HCT116 (cell line): Measurements from ENCODE around the gene COL5A2. TPM values are rescaled to one million over a fixed set of nuclear protein-coding genes. Genes with fewer than 3 reads are reported as not detected.

Source experiments
- ATAC-seq: fragments of 200-7000 bp; cut with Tn5 transposase; 2 replicates; pipeline ENCODE4 v1.9.1; 2020; ENCODE audit warnings: mild to moderate bottlenecking, moderate library complexity
- BruUV-seq: library from RNA; stranded (reverse); fragments of 400-500 nt; replicated peaks from 2 replicates; lab custom pipeline; 2021; lab: Mats Ljungman, UMichigan
- CTCF ChIA-PET: fragments of 300-600 bp; sonication (Branson Sonifier 250); formaldehyde crosslinking; loops from one replicate; lab custom pipeline; 2021; ENCODE audit warnings: antibody characterized with exemption; lab: Charles Lee
- POLR2A ChIA-PET: fragments of 300-600, 350-600 bp; sonication (Branson Sonifier 250); formaldehyde crosslinking; loops from one replicate; lab custom pipeline; 2021; ENCODE audit warnings: antibody characterized with exemption; lab: Charles Lee
- RAD21 ChIA-PET, 2 experiments: fragments of 300-600 bp; sonication (Branson Sonifier 250); formaldehyde crosslinking; loops; one replicate each; lab custom pipeline; 2023; ENCODE audit warnings: low total read pairs in 2 of 2; ENCODE audit not compliant: uncharacterized antibody in 2 of 2, unreplicated experiment in 2 of 2, low non-redundant PET in 1 of 2; lab: Charles Lee
- DNase-seq: peaks from one replicate; pipeline ENCODE4 v3.0.0-alpha.2; 2010; ENCODE audit warnings: low read depth, low spot score
- H2AFZ ChIP-seq: fragments of 200-600 bp; shearing (Covaris generic), sonication (generic); 2 replicates; pipeline ENCODE4 v1.6.1; 2017; ENCODE audit warnings: low read depth, mixed run types, mixed read lengths, antibody characterized with exemption, low read length; ENCODE audit not compliant: poor library complexity, severe bottlenecking
- H3K27ac ChIP-seq: 2 replicates; pipeline ENCODE4 v1.5.1; 2012; ENCODE audit warnings: low read depth, low read length
- H3K27me3 ChIP-seq: fragments of 200-600 bp; sonication (generic); 2 replicates; pipeline ENCODE4 v1.6.1; 2016; ENCODE audit warnings: mixed run types, low read length, mixed read lengths; ENCODE audit not compliant: insufficient read depth
- H3K36me3 ChIP-seq, 2 experiments: fragments of 200-500 bp in 1 of 2; fragments of 200-600 bp in 1 of 2; sonication (Bioruptor generic) in 1 of 2; sonication (generic) in 1 of 2; 2 replicates each; pipeline versions ENCODE4 v1.5.1 to v1.6.1; 2014 to 2016; ENCODE audit warnings: low read length in 2 of 2, inconsistent platforms in 1 of 2, mixed read lengths in 1 of 2, mixed run types in 1 of 2; ENCODE audit not compliant: insufficient read depth in 2 of 2, control insufficient read depth in 1 of 2
- H3K4me1 ChIP-seq, 2 experiments: fragments of 200-600 bp in 1 of 2; sonication (generic) in 1 of 2; 2 replicates each; pipeline versions ENCODE4 v1.5.1 to v1.6.1; 2012 to 2017; ENCODE audit warnings: low read length in 2 of 2, inconsistent platforms in 1 of 2, mild to moderate bottlenecking in 1 of 2, mixed read lengths in 1 of 2, mixed run types in 1 of 2, moderate library complexity in 1 of 2; ENCODE audit not compliant: insufficient read depth in 2 of 2, control insufficient read depth in 1 of 2
- H3K4me2 ChIP-seq: fragments of 200-600 bp; sonication (generic); 2 replicates; pipeline ENCODE4 v1.6.1; 2017; ENCODE audit warnings: mixed run types, low read length, mixed read lengths
- H3K4me3 ChIP-seq, 2 experiments: fragments of 200-600 bp in 1 of 2; sonication (generic) in 1 of 2; replicated peaks in 1 of 2; 2 replicates each; pipeline ENCODE4 v1.5.1; 2011 to 2016; ENCODE audit warnings: low read length in 2 of 2, control low read depth in 1 of 2, low read depth in 1 of 2, mild to moderate bottlenecking in 1 of 2, mixed read lengths in 1 of 2, mixed run types in 1 of 2
- H3K79me2 ChIP-seq: fragments of 200-600 bp; sonication (generic); 2 replicates; pipeline ENCODE4 v1.6.1; 2017; ENCODE audit warnings: mild to moderate bottlenecking, mixed run types, low read length, moderate library complexity, mixed read lengths; ENCODE audit not compliant: insufficient read depth
- H3K9ac ChIP-seq: fragments of 200-600 bp; sonication (generic); 2 replicates; pipeline ENCODE4 v1.6.1; 2016; ENCODE audit warnings: low read length, mixed read lengths
- H3K9me2 ChIP-seq: fragments of 200-600 bp; sonication (generic), shearing (Covaris generic); 2 replicates; pipeline ENCODE4 v1.6.1; 2017; ENCODE audit warnings: mixed run types, mild to moderate bottlenecking, moderate library complexity; ENCODE audit not compliant: insufficient read depth
- H3K9me3 ChIP-seq, 2 experiments: fragments of 200-500 bp in 1 of 2; fragments of 200-600 bp in 1 of 2; sonication (Bioruptor generic) in 1 of 2; sonication (generic) in 1 of 2; 2 replicates each; pipeline ENCODE4 v1.6.1; 2014 to 2017; ENCODE audit warnings: low read length in 2 of 2, mixed read lengths in 2 of 2, inconsistent platforms in 1 of 2, low read depth in 1 of 2, mild to moderate bottlenecking in 1 of 2, mixed run types in 1 of 2, moderate library complexity in 1 of 2; ENCODE audit not compliant: control insufficient read depth in 1 of 2, insufficient read depth in 1 of 2
- H4K20me1 ChIP-seq: fragments of 200-600 bp; sonication (generic), shearing (Covaris generic); 2 replicates; pipeline ENCODE4 v1.6.1; 2017; ENCODE audit warnings: mixed run types, mild to moderate bottlenecking, moderate library complexity; ENCODE audit not compliant: insufficient read depth
- CEBPB ChIP-seq: IDR thresholded peaks from 2 replicates; pipeline ENCODE4 v1.6.1; 2012; ENCODE audit warnings: low read depth
- EGR1 ChIP-seq: IDR thresholded peaks from 2 replicates; pipeline ENCODE4 v1.6.1; 2012; ENCODE audit warnings: low read depth
- ELF1 ChIP-seq: IDR thresholded peaks from 2 replicates; pipeline ENCODE4 v1.6.1; 2012; ENCODE audit warnings: low read depth, borderline replicate concordance
- EZH2 ChIP-seq: fragments of 200-600 bp; sonication (generic); IDR thresholded peaks from 2 replicates; pipeline ENCODE4 v1.6.1; 2017; ENCODE audit warnings: antibody characterized with exemption, mixed run types
- FOSL1 ChIP-seq: IDR thresholded peaks from 2 replicates; pipeline ENCODE4 v1.6.1; 2012; ENCODE audit warnings: low read depth
- JUND ChIP-seq: IDR thresholded peaks from 2 replicates; pipeline ENCODE4 v1.6.1; 2012
- POLR2A ChIP-seq: IDR thresholded peaks from 2 replicates; pipeline ENCODE4 v1.7.0; 2011; ENCODE audit warnings: borderline replicate concordance; ENCODE audit not compliant: insufficient read depth, insufficient read length; ENCODE audit errors: extremely low read depth
- POLR2AphosphoS5 ChIP-seq: IDR thresholded peaks from 2 replicates; pipeline ENCODE4 v1.6.1; 2011; ENCODE audit warnings: mild to moderate bottlenecking, low read depth, low read length, moderate library complexity
- RAD21 ChIP-seq: IDR thresholded peaks from 2 replicates; pipeline ENCODE4 v1.6.1; 2012; ENCODE audit warnings: low read depth, mild to moderate bottlenecking
- SRF ChIP-seq: IDR thresholded peaks from 2 replicates; pipeline ENCODE4 v1.6.1; 2012; ENCODE audit warnings: low read depth
- TCF7L2 ChIP-seq: IDR thresholded peaks from 2 replicates; pipeline ENCODE4 v1.7.0; 2011; ENCODE audit warnings: borderline replicate concordance, inconsistent platforms; ENCODE audit not compliant: insufficient read depth, insufficient read length; ENCODE audit errors: extremely low read depth
- YY1 ChIP-seq: IDR thresholded peaks from 2 replicates; pipeline ENCODE4 v1.6.1; 2011; ENCODE audit warnings: low read length, low read depth, moderate library complexity, mild to moderate bottlenecking; ENCODE audit not compliant: insufficient replicate concordance; ENCODE audit errors: extremely low read depth
- ZFX ChIP-seq: fragments of 450-650 bp; IDR thresholded peaks from 2 replicates; pipeline ENCODE4 v1.6.1; 2017
- ZNF274 ChIP-seq: fragments of 200-500 bp; sonication (Bioruptor generic); IDR thresholded peaks from 2 replicates; pipeline ENCODE4 v1.6.1; 2014; ENCODE audit warnings: mild to moderate bottlenecking, low read depth, low read length, inconsistent platforms
- intact Hi-C: fragments of 100-400 bp; cut with micrococcal nuclease; formaldehyde crosslinking; loops from 2 replicates; pipeline ENCODE4 v1.10.0; 2022
- total RNA-seq: library from RNA; stranded (reverse); gene quantifications from one replicate; pipeline ENCODE4 v1.2.1, GENCODE V29; 2021; ENCODE audit not compliant: unreplicated experiment
- TF ChIP-seq, protein P1 (sequence below): IDR thresholded peaks from 2 replicates; pipeline ENCODE4 v1.6.1; 2011; ENCODE audit warnings: mild to moderate bottlenecking, low read length, moderate library complexity; ENCODE audit not compliant: insufficient replicate concordance; ENCODE audit errors: extremely low read depth
- TF ChIP-seq, protein P2 (sequence below), 3 experiments: fragments of 200-600 bp in 1 of 3; sonication (generic) in 1 of 3; IDR thresholded peaks in 2 of 3; conservative IDR thresholded peaks in 1 of 3; 2 replicates each; pipeline ENCODE4 v1.5.1; 2012 to 2017; ENCODE audit warnings: low read depth in 2 of 3, low read length in 2 of 3, antibody characterized with exemption in 1 of 3, borderline replicate concordance in 1 of 3, control low read depth in 1 of 3, mild to moderate bottlenecking in 1 of 3, mixed read lengths in 1 of 3, mixed run types in 1 of 3, moderate library complexity in 1 of 3; ENCODE audit not compliant: insufficient read depth in 1 of 3
- TF ChIP-seq, protein P3 (sequence below): IDR thresholded peaks from 2 replicates; pipeline ENCODE4 v1.6.1; 2012; ENCODE audit warnings: low read depth

COL5A2 gene
- total RNA-seq, 1 experiment from 2014 or later = 2.3 TPM

DNA sequence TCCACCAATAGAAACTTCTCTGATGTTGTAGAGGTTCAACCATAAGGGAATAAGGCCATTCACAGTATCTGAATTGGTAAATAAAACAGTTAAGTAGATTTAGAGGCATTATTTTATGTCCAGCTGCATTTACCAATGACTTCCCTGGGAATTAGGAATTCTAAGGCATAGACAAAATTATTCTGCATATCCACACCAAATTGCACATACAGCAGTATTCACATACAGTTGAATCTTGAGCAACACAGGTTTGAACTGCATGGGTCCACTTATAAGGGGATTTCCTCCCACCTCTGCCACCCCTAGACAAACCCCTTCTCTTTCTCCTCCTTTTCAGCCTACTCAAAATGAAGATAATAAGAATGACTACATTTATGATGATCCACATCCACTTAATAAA is 54.4 kb downstream of the COL5A2 start:
- H4K20me1 ChIP-seq = no peaks in the 10 kb centered on the region
- H3K4me2 ChIP-seq = no peak overlapping the region
- H3K36me3 ChIP-seq = no peaks in the 10 kb centered on the region
- H2AFZ ChIP-seq = no peak overlapping the region
- ATAC-seq (no peak), DNase-seq (no peak)
- H3K9ac ChIP-seq = no peak overlapping the region
- BruUV-seq = no TSS peak
- H3K27ac ChIP-seq = no peak overlapping the region
- H3K4me3 ChIP-seq = no peak overlapping the region
- no peaks in the 10 kb centered on the region for H3K9me2 ChIP-seq
- POLR2A ChIA-PET = no interaction called here
- H3K4me1 ChIP-seq = no peaks in the 10 kb centered on the region
- intact Hi-C loops = no loop called here
- CTCF ChIA-PET = interaction anchor here (1.3 kb wide), 1 partner anchor 17 kb away, joined by 3 read pairs; no protein-coding TSS in a partner anchor
- H3K9me3 ChIP-seq = no peaks in the 10 kb centered on the region
- TF ChIP-seq, protein P1, sequence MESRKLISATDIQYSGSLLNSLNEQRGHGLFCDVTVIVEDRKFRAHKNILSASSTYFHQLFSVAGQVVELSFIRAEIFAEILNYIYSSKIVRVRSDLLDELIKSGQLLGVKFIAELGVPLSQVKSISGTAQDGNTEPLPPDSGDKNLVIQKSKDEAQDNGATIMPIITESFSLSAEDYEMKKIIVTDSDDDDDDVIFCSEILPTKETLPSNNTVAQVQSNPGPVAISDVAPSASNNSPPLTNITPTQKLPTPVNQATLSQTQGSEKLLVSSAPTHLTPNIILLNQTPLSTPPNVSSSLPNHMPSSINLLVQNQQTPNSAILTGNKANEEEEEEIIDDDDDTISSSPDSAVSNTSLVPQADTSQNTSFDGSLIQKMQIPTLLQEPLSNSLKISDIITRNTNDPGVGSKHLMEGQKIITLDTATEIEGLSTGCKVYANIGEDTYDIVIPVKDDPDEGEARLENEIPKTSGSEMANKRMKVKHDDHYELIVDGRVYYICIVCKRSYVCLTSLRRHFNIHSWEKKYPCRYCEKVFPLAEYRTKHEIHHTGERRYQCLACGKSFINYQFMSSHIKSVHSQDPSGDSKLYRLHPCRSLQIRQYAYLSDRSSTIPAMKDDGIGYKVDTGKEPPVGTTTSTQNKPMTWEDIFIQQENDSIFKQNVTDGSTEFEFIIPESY = no peak
- TF ChIP-seq FOSL1 (no peak), CEBPB (no peak), SRF (no peak), ZNF274 (no peak), JUND (no peak), EGR1 (no peak), TCF7L2 (no peak), POLR2AphosphoS5 (no peak), ELF1 (no peak), ZFX (no peak), YY1 (no peak), POLR2A (no peak), RAD21 (no peak), EZH2 (no peak)
- TF ChIP-seq, protein P2, sequence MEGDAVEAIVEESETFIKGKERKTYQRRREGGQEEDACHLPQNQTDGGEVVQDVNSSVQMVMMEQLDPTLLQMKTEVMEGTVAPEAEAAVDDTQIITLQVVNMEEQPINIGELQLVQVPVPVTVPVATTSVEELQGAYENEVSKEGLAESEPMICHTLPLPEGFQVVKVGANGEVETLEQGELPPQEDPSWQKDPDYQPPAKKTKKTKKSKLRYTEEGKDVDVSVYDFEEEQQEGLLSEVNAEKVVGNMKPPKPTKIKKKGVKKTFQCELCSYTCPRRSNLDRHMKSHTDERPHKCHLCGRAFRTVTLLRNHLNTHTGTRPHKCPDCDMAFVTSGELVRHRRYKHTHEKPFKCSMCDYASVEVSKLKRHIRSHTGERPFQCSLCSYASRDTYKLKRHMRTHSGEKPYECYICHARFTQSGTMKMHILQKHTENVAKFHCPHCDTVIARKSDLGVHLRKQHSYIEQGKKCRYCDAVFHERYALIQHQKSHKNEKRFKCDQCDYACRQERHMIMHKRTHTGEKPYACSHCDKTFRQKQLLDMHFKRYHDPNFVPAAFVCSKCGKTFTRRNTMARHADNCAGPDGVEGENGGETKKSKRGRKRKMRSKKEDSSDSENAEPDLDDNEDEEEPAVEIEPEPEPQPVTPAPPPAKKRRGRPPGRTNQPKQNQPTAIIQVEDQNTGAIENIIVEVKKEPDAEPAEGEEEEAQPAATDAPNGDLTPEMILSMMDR (IDR thresholded peaks at IDR 0.05 in 2 of 3, conservative IDR thresholded peaks at IDR 0.05 in 1 of 3; ENCODE audit: borderline replicate concordance in 1 of 3, insufficient read depth in 1 of 3, low read depth in 2 of 3, low read length in 2 of 3) = no peak
- TF ChIP-seq, protein P3, sequence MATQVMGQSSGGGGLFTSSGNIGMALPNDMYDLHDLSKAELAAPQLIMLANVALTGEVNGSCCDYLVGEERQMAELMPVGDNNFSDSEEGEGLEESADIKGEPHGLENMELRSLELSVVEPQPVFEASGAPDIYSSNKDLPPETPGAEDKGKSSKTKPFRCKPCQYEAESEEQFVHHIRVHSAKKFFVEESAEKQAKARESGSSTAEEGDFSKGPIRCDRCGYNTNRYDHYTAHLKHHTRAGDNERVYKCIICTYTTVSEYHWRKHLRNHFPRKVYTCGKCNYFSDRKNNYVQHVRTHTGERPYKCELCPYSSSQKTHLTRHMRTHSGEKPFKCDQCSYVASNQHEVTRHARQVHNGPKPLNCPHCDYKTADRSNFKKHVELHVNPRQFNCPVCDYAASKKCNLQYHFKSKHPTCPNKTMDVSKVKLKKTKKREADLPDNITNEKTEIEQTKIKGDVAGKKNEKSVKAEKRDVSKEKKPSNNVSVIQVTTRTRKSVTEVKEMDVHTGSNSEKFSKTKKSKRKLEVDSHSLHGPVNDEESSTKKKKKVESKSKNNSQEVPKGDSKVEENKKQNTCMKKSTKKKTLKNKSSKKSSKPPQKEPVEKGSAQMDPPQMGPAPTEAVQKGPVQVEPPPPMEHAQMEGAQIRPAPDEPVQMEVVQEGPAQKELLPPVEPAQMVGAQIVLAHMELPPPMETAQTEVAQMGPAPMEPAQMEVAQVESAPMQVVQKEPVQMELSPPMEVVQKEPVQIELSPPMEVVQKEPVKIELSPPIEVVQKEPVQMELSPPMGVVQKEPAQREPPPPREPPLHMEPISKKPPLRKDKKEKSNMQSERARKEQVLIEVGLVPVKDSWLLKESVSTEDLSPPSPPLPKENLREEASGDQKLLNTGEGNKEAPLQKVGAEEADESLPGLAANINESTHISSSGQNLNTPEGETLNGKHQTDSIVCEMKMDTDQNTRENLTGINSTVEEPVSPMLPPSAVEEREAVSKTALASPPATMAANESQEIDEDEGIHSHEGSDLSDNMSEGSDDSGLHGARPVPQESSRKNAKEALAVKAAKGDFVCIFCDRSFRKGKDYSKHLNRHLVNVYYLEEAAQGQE = no peak
- no peaks in the 10 kb centered on the region for H3K27me3 ChIP-seq
- RAD21 ChIA-PET = no interaction called here
- no peaks in the 10 kb centered on the region for H3K79me2 ChIP-seq
